Mammary epithelial cell (primary cell): ENCODE results near the gene TMEM271.

Experiments used
- EZH2 ChIP-seq: IDR thresholded peaks from 2 replicates; pipeline ENCODE4 v1.6.1; 2012; ENCODE audit warnings: low read length, inconsistent platforms, borderline replicate concordance
- TF ChIP-seq, protein P1 (sequence below), 2 donors: IDR thresholded peaks in 1 of 2; conservative IDR thresholded peaks in 1 of 2; 2 replicates each; pipeline ENCODE4 v1.5.1; 2011 to 2012; ENCODE audit warnings: inconsistent platforms in 2 of 2, low read length in 2 of 2, mild to moderate bottlenecking in 2 of 2, control low read depth in 1 of 2, low read depth in 1 of 2; ENCODE audit not compliant: insufficient read depth in 1 of 2; ENCODE audit errors: extremely low read depth in 1 of 2

- TF ChIP-seq EZH2 = no peak
- TF ChIP-seq, protein P1, sequence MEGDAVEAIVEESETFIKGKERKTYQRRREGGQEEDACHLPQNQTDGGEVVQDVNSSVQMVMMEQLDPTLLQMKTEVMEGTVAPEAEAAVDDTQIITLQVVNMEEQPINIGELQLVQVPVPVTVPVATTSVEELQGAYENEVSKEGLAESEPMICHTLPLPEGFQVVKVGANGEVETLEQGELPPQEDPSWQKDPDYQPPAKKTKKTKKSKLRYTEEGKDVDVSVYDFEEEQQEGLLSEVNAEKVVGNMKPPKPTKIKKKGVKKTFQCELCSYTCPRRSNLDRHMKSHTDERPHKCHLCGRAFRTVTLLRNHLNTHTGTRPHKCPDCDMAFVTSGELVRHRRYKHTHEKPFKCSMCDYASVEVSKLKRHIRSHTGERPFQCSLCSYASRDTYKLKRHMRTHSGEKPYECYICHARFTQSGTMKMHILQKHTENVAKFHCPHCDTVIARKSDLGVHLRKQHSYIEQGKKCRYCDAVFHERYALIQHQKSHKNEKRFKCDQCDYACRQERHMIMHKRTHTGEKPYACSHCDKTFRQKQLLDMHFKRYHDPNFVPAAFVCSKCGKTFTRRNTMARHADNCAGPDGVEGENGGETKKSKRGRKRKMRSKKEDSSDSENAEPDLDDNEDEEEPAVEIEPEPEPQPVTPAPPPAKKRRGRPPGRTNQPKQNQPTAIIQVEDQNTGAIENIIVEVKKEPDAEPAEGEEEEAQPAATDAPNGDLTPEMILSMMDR (conservative IDR thresholded peaks at IDR 0.05 in 1 of 2, IDR thresholded peaks at IDR 0.05 in 1 of 2; ENCODE audit: extremely low read depth in 1 of 2, insufficient read depth in 1 of 2, low read depth in 1 of 2, low read length in 2 of 2) = no peak
Observed at GRCh38 chr4:566035-566434, 10.1 kb downstream of the TMEM271 start.
